LNCaP clone FGC (cell line): ENCODE measurements around the gene CSTPP1.

Experiments
- DNase-seq: peaks from one replicate; pipeline ENCODE4 v3.0.0-alpha.2; 2011; ENCODE audit warnings: low read depth
- H3K4me3 ChIP-seq: 2 replicates; pipeline ENCODE4 v1.5.1; 2011; ENCODE audit warnings: mild to moderate bottlenecking, low read depth, low read length, control low read depth
- CTCF ChIP-seq: IDR thresholded peaks from 2 replicates; pipeline ENCODE4 v1.5.1; 2012; ENCODE audit warnings: mild to moderate bottlenecking; ENCODE audit not compliant: control insufficient read depth, insufficient read depth; ENCODE audit errors: extremely low read depth

The CSTPP1 gene

GRCh38 chr11:47147681-47148080, 211.1 kb downstream of the CSTPP1 start:
- TF ChIP-seq CTCF, result no peak
- DNase-seq, result no peak
- no peak overlapping the region for H3K4me3 ChIP-seq

GRCh38 chr11:47148270-47148669, 211.7 kb downstream of the CSTPP1 start:
- no peak for TF ChIP-seq CTCF
- DNase-seq, result no peak
- H3K4me3 ChIP-seq, result no peak overlapping the region

GRCh38 chr11:47148903-47149531, 212.5 kb downstream of the CSTPP1 start:
- TF ChIP-seq CTCF, result no peak
- DNase-seq, result no peak
- no peak overlapping the region for H3K4me3 ChIP-seq

- TF ChIP-seq CTCF, result no peak
- no peak overlapping the region for H3K4me3 ChIP-seq
- no peak for DNase-seq
These were observed 213.2 kb downstream of the CSTPP1 start for GRCh38 chr11:47149782-47150181.

GRCh38 chr11:47152126-47152952, 215.8 kb downstream of the CSTPP1 start:
- no peak for TF ChIP-seq CTCF
- no peak overlapping the region for H3K4me3 ChIP-seq
- DNase-seq, result no peak

GRCh38 chr11:47152953-47153950, 216.7 kb downstream of the CSTPP1 start:
- no peak overlapping the region for H3K4me3 ChIP-seq
- DNase-seq, result peak; percentile 47
- peak; percentile 97 for TF ChIP-seq CTCF
